ENCODE measurements around the gene PHF5A. TPM values are rescaled to one million over a fixed set of nuclear protein-coding genes. Genes with fewer than 3 reads are reported as not detected.
"Not testable (repeated sequence)": the region's sequence is repeated elsewhere in the genome, so short reads cannot be mapped to it uniquely, and the experiment has no call there.

Gene PHF5A
- total and polyA plus RNA-seq, 2 of the 8 experiments (the other 6 are each of a cell fraction or from before 2014, with no cell fraction given): 119 to 135 TPM

DNA sequence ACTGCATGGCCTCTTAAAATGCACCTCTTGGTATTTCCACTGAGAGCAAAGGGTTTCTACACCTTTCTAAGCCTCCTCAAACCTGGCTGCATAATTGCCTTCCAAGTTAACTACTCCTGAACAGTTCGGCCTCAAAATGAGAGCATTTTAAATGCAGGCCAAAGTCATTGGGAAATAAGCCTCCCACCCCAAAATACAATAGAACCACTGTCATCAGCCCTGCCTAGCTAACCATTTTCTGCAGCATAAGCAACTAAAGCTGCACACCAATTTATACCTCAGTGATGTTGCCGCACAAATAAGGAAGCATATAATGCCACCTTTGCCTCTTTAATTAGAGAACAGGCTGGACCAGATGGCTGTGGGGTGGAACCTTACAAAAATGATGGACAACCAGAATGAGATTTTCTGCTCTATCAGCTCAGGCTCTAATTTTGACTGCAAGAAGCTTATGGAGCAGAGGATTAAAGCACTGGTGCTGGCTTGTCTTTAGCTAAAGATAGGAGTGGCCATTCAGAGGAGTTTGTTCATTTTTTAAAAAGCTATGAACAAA is 26.2 kb downstream of the PHF5A start (continued):
- no peak for TF ChIP-seq CBX5 (IDR thresholded peaks at IDR 0.05; ENCODE audit: low read depth, low read length)
- no peak for TF ChIP-seq TAF7 (optimal IDR thresholded peaks at IDR 0.05; ENCODE audit: borderline replicate concordance, low read depth, low read length)
- no peak for TF ChIP-seq TAF1 (IDR thresholded peaks at IDR 0.05; ENCODE audit: low read depth, low read length)
- TF ChIP-seq TEAD4 (IDR thresholded peaks at IDR 0.05; ENCODE audit: low read depth, low read length): no peak
- TF ChIP-seq NRF1 (IDR thresholded peaks at IDR 0.05; ENCODE audit: low read depth, low read length): no peak
- TF ChIP-seq POLR2A (IDR thresholded peaks at IDR 0.05; ENCODE audit: control extremely low read depth in 1 of 2, low read depth in 2 of 2, low read length in 2 of 2): no peak

DNA sequence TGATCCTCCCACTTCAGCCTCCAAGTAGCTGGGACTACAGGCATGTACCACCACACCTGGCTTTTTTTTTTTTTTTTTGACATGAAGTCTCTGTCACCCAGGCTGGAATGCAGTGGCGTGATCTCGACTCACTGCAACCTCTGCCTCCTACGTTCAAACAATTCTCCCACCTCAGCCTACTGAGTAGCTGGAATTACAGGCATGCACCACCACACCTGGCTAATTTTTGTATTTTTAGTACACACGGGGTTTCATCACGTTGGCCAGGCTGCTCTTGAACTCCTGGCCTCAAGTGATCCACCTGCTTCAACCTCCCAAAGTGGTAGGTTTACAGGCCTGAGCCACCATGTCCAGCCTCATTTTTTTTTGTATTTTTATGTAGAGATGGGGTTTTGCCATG is 28.0 kb downstream of the PHF5A start:
- H3K4me3 ChIP-seq (ENCODE audit: extremely low read depth in 1 of 4, insufficient read depth in 2 of 4, low read depth in 3 of 4, low read length in 4 of 4); DNase-seq (ENCODE audit: low read depth in 1 of 2, low spot score in 2 of 2); H4K8ac ChIP-seq (ENCODE audit: extremely low read depth, insufficient read depth, low read length); H2BK5ac ChIP-seq (ENCODE audit: low read depth, low read length); H2BK20ac ChIP-seq (ENCODE audit: low read length); H3K9me3 ChIP-seq (ENCODE audit: insufficient read depth in 2 of 2, low read depth in 1 of 2, low read length in 1 of 2); H2BK12ac ChIP-seq (ENCODE audit: low read depth, low read length); H3K9ac ChIP-seq (replicated peaks in 1 of 4; ENCODE audit: extremely low read depth in 1 of 4, low read depth in 3 of 4, low read length in 3 of 4); H3K14ac ChIP-seq (ENCODE audit: insufficient read length); H3K4ac ChIP-seq (replicated peaks; ENCODE audit: insufficient read length, low read depth, low read length); H3K56ac ChIP-seq (replicated peaks; ENCODE audit: insufficient read length, low read depth, low read length); H3K79me1 ChIP-seq (ENCODE audit: low read depth, low read length); H2BK15ac ChIP-seq (ENCODE audit: low read length); H3K23ac ChIP-seq (ENCODE audit: insufficient read length); H2AK5ac ChIP-seq (ENCODE audit: low read depth, low read length); H2AFZ ChIP-seq (ENCODE audit: low read length); H3K18ac ChIP-seq (ENCODE audit: extremely low read depth, low read length); H3K4me2 ChIP-seq (ENCODE audit: insufficient read depth in 1 of 2, low read depth in 2 of 2, low read length in 2 of 2); H3K27me3 ChIP-seq (replicated peaks in 1 of 4; ENCODE audit: control insufficient read depth in 3 of 4, extremely low read depth in 1 of 4, insufficient read depth in 3 of 4, low read length in 3 of 4); H3K4me1 ChIP-seq (replicated peaks in 1 of 4; ENCODE audit: control insufficient read depth in 3 of 4, insufficient read depth in 4 of 4, low read length in 3 of 4); H2BK120ac ChIP-seq (replicated peaks; ENCODE audit: low read depth, low read length); H4K5ac ChIP-seq (ENCODE audit: insufficient read length, low read depth, low read length); H3K27ac ChIP-seq (ENCODE audit: low read depth, low read length); FAIRE-seq; H4K91ac ChIP-seq (replicated peaks; ENCODE audit: insufficient read length, low read length): not testable (repeated sequence)
- Histone ChIP-seq H3K23me2 (ENCODE audit: low read depth, low read length) (peaks cover 14% of the 10 kb centered on the region), H3K36me3 (ENCODE audit: control insufficient read depth in 2 of 4, insufficient read depth in 4 of 4, low read length in 3 of 4) (peaks cover 12 to 50% (median 24%) of the 10 kb centered on the region in 4 experiments), H3K79me2 (ENCODE audit: control insufficient read depth in 1 of 2, insufficient read depth in 2 of 2, low read length in 2 of 2) (peaks cover 17 to 88% of the 10 kb centered on the region in 2 experiments), H4K20me1 (replicated peaks in 1 of 2; ENCODE audit: control insufficient read depth in 1 of 2, insufficient read depth in 2 of 2, low read length in 2 of 2) (peaks cover 18 to 35% of the 10 kb centered on the region in 2 experiments)
- ChIA-PET POLR2A (ENCODE audit: partially characterized antibody) (interaction anchor here (0.6 to 1.2 kb wide), 4 partner anchors 16 to 228 kb away, joined by 3 to 6 read pairs (median 3); no protein-coding TSS in a partner anchor), CTCF (ENCODE audit: partially characterized antibody) (interaction anchor here (0.7 kb wide), 2 partner anchors 37 to 77 kb away, joined by 3 to 4 read pairs; no protein-coding TSS in a partner anchor)
- 94% methylated on average over 5 of the region's 5 CpGs; no CpG with 5 or more reads in 1 of the 2 experiments for WGBS, 2 experiments (ENCODE audit: extremely low coverage in 1 of 2, insufficient coverage in 1 of 2, insufficient read length in 1 of 2, insufficient replicate concordance in 2 of 2, low coverage in 1 of 2, low lambda C conversion rate in 2 of 2, missing lambda C conversion rate in 1 of 2)

Data from H1 (cell line).